Immature natural killer cell (primary cell): ENCODE measurements around the gene ZBTB7C. TPM values are rescaled to one million over a fixed set of nuclear protein-coding genes. Genes with fewer than 3 reads are reported as not detected.

ENCODE experiments used
- DNase-seq, 3 donors: peaks; one replicate each; pipeline ENCODE4 v3.0.0; 2022; ENCODE audit warnings: mixed read lengths in 1 of 3
- H3K27ac Mint-ChIP-seq, 6 donors: one replicate each; pipeline ENCODE4 v1.8.0; 2020; ENCODE audit warnings: mixed read lengths in 6 of 6, mild to moderate bottlenecking in 5 of 6, inconsistent platforms in 4 of 6, moderate library complexity in 3 of 6
- H3K27me3 Mint-ChIP-seq, 3 donors: one replicate each; pipeline ENCODE4 v1.8.0; 2020 to 2021; ENCODE audit warnings: low read depth in 3 of 3, mild to moderate bottlenecking in 3 of 3, mixed read lengths in 3 of 3, moderate library complexity in 3 of 3, inconsistent platforms in 1 of 3
- H3K36me3 Mint-ChIP-seq, 3 donors: one replicate each; pipeline ENCODE4 v1.8.0; 2020; ENCODE audit warnings: mixed read lengths in 3 of 3, inconsistent platforms in 2 of 3, mild to moderate bottlenecking in 2 of 3
- H3K4me1 Mint-ChIP-seq, 2 donors: one replicate each; pipeline ENCODE4 v1.8.0; 2020; ENCODE audit warnings: inconsistent platforms in 2 of 2, mild to moderate bottlenecking in 2 of 2, mixed read lengths in 2 of 2, moderate library complexity in 1 of 2
- H3K4me3 Mint-ChIP-seq, 5 donors: one replicate each; pipeline ENCODE4 v1.8.0; 2020; ENCODE audit warnings: mild to moderate bottlenecking in 5 of 5, mixed read lengths in 5 of 5, inconsistent platforms in 3 of 5, moderate library complexity in 3 of 5
- H3K9me3 Mint-ChIP-seq, 6 donors: one replicate each; pipeline ENCODE4 v1.8.0; 2020; ENCODE audit warnings: mild to moderate bottlenecking in 6 of 6, mixed read lengths in 6 of 6, inconsistent platforms in 4 of 6, moderate library complexity in 3 of 6
- polyA plus RNA-seq, 3 donors: library from polyadenylated mRNA; unstranded; fragments of 300-500 nt; fragmentation: Illumina TruSeq; gene quantifications; one replicate each; pipeline ENCODE4 v1.2.3, GENCODE V29; 2021

ZBTB7C gene
- polyA plus RNA-seq, 3 donors from 2014 or later, result not detected

DNA sequence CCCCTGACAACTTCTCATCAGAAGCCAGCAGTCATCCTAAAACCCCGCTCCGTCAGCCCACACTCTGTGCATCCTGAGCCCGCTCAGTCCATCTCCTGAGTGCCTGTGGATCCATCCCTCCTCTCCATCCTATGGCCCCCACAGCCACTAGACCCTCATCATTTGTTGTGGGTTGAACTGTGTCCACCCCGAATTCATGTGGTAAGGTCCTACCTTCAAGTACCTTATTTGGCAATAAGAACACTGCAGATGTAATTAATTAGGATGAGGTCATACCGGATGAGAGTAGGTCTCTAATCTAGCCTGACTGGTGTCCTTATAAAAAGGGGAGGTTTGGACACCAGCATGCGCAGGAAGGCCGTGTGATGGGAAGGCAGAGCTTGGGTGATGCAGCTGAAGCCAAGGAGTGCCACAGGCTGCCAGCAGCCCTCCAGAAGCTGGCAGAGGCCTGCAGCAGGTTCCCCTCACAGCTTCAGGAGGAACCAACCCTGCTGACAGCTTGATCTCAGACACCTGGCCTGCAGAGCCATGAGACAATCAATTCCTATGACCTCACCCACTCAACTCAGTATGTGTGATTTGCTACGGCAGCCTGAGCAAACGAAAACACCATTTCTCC is 192.4 kb downstream of the ZBTB7C start:
- DNase-seq, result no peak
- Mint-ChIP-seq H3K4me3 (no peak overlapping the region), H3K4me1 (no peaks in the 10 kb centered on the region), H3K9me3 (no peaks in the 10 kb centered on the region), H3K36me3 (no peaks in the 10 kb centered on the region), H3K27ac (no peak overlapping the region), H3K27me3 (peaks cover 1 to 4% (median 2%) of the 10 kb centered on the region in 3 donors)

DNA sequence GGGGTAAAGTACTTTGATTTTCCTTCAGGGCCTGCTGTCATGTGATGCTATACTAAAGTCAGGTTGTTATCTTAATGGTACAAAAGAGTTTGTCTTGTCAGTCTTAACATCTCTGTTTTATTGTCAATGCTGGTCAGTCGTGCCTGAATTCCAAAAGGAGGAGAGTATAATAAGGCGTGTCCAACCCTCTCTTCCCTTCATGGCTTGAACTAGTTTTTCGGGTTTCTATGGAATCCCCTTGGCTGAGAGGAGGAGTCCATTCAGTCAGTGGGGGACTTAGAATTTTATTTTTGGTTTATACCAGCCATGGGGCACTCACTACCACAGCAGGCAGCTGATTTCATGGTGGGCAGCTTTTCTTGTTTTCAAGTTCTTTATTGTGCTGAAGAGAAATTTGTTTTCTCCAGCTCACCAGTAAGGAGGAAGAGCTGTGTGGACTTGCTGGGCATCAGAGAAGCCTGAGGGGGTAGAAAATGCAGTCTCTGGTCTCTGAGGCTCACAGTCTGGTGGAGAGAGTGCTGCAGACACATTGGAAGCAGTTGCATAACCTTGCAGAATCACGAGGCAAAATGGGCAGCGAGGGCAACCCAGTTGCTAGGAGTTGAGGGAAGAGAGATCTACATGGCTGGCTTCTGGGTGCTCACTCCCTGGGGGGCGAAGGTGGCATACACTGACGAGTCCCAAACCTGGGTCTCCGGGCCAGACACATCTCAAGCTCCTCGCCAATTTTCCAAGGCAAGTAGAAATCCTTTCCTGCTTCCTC is 193.1 kb downstream of the ZBTB7C start:
- no peak for DNase-seq
- no peak overlapping the region for H3K27ac Mint-ChIP-seq
- no peaks in the 10 kb centered on the region for H3K4me1 Mint-ChIP-seq
- no peak overlapping the region for H3K4me3 Mint-ChIP-seq
- H3K36me3 Mint-ChIP-seq, result no peaks in the 10 kb centered on the region
- peaks cover 1 to 5% (median 2%) of the 10 kb centered on the region in 3 donors for H3K27me3 Mint-ChIP-seq
- H3K9me3 Mint-ChIP-seq, result no peaks in the 10 kb centered on the region

GRCh38 chr18:48213791-48214190 is 195.4 kb downstream of the ZBTB7C start:
- Mint-ChIP-seq H3K9me3 (no peaks in the 10 kb centered on the region), H3K4me3 (no peak overlapping the region), H3K27me3 (peaks cover 1 to 8% (median 7%) of the 10 kb centered on the region in 3 donors), H3K4me1 (no peaks in the 10 kb centered on the region), H3K36me3 (no peaks in the 10 kb centered on the region), H3K27ac (no peak overlapping the region)
- no peak for DNase-seq

DNA sequence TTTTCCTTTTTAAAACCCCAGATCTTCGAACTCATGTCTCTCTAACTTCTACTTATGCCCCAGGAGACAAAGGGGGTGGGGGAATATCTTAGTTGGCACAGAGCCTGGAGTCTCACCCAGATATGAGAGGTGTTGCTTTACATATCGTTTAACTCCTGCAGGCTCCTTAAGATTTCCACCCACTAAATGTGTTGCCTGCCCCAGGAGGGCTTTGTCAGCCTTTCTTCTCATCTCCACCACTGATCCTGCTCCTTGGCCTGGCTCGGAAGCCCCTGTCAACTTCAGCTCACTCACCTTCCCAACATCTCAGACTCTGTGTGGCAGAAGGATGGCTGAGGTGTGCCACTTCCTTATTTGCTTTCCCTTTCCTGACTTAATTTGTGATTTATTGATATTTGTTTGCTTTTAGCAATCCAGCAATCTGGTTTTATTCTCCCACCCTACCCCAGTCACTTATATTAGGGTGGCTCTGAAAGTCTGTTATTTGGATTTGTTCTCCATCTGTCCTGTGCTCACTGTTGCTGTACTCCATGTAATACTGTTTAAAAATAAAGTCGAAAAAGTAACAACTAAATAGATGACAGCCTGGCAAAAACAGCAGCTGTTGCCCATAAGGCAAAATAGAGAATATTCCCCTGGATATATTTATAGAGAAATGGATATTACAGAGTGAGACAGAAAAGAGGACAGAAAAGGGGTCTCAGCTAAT is 200.6 kb downstream of the ZBTB7C start:
- H3K4me1 Mint-ChIP-seq, result no peaks in the 10 kb centered on the region
- no peak for DNase-seq
- H3K9me3 Mint-ChIP-seq, result no peaks in the 10 kb centered on the region
- H3K36me3 Mint-ChIP-seq, result no peaks in the 10 kb centered on the region
- H3K27me3 Mint-ChIP-seq, result peaks cover 1 to 11% (median 9%) of the 10 kb centered on the region in 3 donors
- no peak overlapping the region for H3K27ac Mint-ChIP-seq
- H3K4me3 Mint-ChIP-seq, result no peak overlapping the region

DNA sequence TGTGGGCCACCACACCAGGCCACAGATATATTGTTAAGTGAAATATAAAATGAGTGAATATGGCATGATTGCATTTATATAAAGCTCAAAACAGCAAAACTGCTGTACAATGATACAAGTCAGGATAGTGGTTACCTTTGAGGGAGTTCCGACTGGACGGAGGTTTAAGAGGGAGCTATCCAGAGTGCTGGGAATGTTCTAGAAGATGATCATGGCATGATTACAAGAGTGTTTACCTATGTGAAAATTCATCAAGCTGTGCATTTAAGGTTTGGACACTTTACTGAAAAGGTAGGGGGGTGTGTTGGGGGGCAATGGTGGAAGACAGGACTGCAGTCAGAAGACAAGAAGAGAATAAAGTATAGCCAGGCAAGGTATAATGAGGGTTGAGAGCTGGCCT is 201.4 kb downstream of the ZBTB7C start:
- Mint-ChIP-seq H3K4me1 (no peaks in the 10 kb centered on the region), H3K9me3 (no peaks in the 10 kb centered on the region), H3K27ac (no peak overlapping the region), H3K36me3 (no peaks in the 10 kb centered on the region), H3K4me3 (no peak overlapping the region), H3K27me3 (peaks cover 1 to 11% (median 9%) of the 10 kb centered on the region in 3 donors)
- DNase-seq, result no peak

GRCh38 chr18:48206887-48207286 is 202.3 kb downstream of the ZBTB7C start:
- Mint-ChIP-seq H3K4me3 (no peak overlapping the region), H3K27ac (no peak overlapping the region), H3K27me3 (peaks cover 0 to 11% (median 9%) of the 10 kb centered on the region in 3 donors), H3K4me1 (no peaks in the 10 kb centered on the region), H3K36me3 (no peaks in the 10 kb centered on the region), H3K9me3 (no peaks in the 10 kb centered on the region)
- no peak for DNase-seq

DNA sequence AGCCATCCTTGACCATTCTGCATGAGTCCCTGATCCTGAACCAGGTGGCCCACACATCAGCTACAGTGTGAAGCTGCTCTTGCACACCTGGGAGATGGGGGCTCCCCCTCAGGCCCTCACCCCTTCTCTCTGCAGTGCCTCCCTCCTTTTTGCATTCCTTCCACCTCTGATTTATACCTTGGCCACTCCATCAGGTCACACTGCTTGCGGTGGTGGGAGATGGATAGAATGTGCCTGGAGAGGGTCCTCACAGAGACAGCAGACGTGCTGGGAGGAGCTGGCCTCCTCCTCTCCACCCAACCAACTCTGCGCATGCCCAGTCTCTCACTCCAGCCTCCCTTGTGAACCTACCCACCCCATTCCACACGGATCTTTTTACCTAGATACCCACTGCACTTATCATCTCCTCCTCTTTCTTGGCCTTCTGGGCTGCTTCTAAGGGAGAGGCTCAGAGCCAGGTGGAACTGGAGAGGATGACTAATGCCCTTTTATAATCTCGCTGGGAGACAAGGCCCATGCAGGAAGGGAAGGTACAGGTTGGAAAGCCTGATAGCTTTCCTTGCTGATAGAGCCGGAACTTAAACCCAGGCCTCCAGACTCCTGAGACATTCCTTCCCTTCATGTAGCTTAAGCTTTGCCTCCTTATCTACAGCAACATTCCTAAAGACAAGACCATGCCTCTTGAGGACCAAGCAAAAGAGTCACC is 205.1 kb downstream of the ZBTB7C start:
- peaks cover 0 to 9% (median 6%) of the 10 kb centered on the region in 3 donors for H3K27me3 Mint-ChIP-seq
- no peaks in the 10 kb centered on the region for H3K36me3 Mint-ChIP-seq
- no peak for DNase-seq
- H3K27ac Mint-ChIP-seq, result no peak overlapping the region
- H3K4me3 Mint-ChIP-seq, result no peak overlapping the region
- H3K4me1 Mint-ChIP-seq, result no peaks in the 10 kb centered on the region
- H3K9me3 Mint-ChIP-seq, result peaks cover 0 to 1% (median 0%) of the 10 kb centered on the region in 6 donors

- H3K27me3 Mint-ChIP-seq, result peaks cover 0 to 8% (median 3%) of the 10 kb centered on the region in 3 donors
- H3K4me1 Mint-ChIP-seq, result no peaks in the 10 kb centered on the region
- H3K36me3 Mint-ChIP-seq, result no peaks in the 10 kb centered on the region
These were observed 205.8 kb downstream of the ZBTB7C start for GRCh38 chr18:48203288-48203945.

GRCh38 chr18:48202350-48203260 is 206.6 kb downstream of the ZBTB7C start:
- H3K4me3 Mint-ChIP-seq, result no peak overlapping the region
- no peak for DNase-seq
- peaks cover 1 to 13% (median 4%) of the 10 kb centered on the region in 3 donors for H3K27me3 Mint-ChIP-seq
- H3K36me3 Mint-ChIP-seq, result no peaks in the 10 kb centered on the region
- H3K4me1 Mint-ChIP-seq, result no peaks in the 10 kb centered on the region
- peaks cover 0 to 2% (median 0%) of the 10 kb centered on the region in 6 donors for H3K9me3 Mint-ChIP-seq
- H3K27ac Mint-ChIP-seq, result no peak overlapping the region

More at GRCh38 chr18:48203288-48203945, 205.8 kb downstream of the ZBTB7C start:
- peaks cover 0 to 2% (median 0%) of the 10 kb centered on the region in 6 donors for H3K9me3 Mint-ChIP-seq
- H3K27ac Mint-ChIP-seq, result no peak overlapping the region
- DNase-seq, result no peak
- no peak overlapping the region for H3K4me3 Mint-ChIP-seq

GRCh38 chr18:48202006-48202348 is 207.2 kb downstream of the ZBTB7C start:
- peaks cover 1 to 13% (median 2%) of the 10 kb centered on the region in 3 donors for H3K27me3 Mint-ChIP-seq
- peaks cover 0 to 2% (median 0%) of the 10 kb centered on the region in 6 donors for H3K9me3 Mint-ChIP-seq
- no peaks in the 10 kb centered on the region for H3K4me1 Mint-ChIP-seq
- no peak for DNase-seq
- H3K36me3 Mint-ChIP-seq, result no peaks in the 10 kb centered on the region
- H3K4me3 Mint-ChIP-seq, result no peak overlapping the region
- H3K27ac Mint-ChIP-seq, result no peak overlapping the region

- no peak for DNase-seq
- peaks cover 1 to 13% (median 2%) of the 10 kb centered on the region in 3 donors for H3K27me3 Mint-ChIP-seq
- H3K4me3 Mint-ChIP-seq, result no peak overlapping the region
- H3K4me1 Mint-ChIP-seq, result no peaks in the 10 kb centered on the region
- peaks cover 0 to 2% (median 0%) of the 10 kb centered on the region in 6 donors for H3K9me3 Mint-ChIP-seq
- H3K27ac Mint-ChIP-seq, result peak overlapping the region in 1 of 6 donors; percentile 51
- no peaks in the 10 kb centered on the region for H3K36me3 Mint-ChIP-seq
These were observed 207.7 kb downstream of the ZBTB7C start for GRCh38 chr18:48201337-48202005.
